SK-N-SH (cell line): ENCODE data around the gene ZSCAN22. TPM values are rescaled to one million over a fixed set of nuclear protein-coding genes. Genes with fewer than 3 reads are reported as not detected.

Source experiments
- CTCF ChIA-PET: fragments of 300-600, 350-600 bp; formaldehyde crosslinking; extraction: SDS; loops from one replicate; lab custom pipeline; 2021; lab: Yijun Ruan, JAX
- POLR2A ChIA-PET: fragments of 350-600 bp; sonication (Branson Sonifier 250); formaldehyde crosslinking; extraction: SDS; loops from one replicate; lab custom pipeline; 2020; ENCODE audit warnings: antibody characterized with exemption, inconsistent platforms; lab: Yijun Ruan, JAX
- DNase-seq: peaks from one replicate; pipeline ENCODE4 v3.0.0; 2012
- H2AFZ ChIP-seq: fragments of 200-600 bp; sonication (generic); 2 replicates; pipeline ENCODE4 v1.8.1; 2016; ENCODE audit warnings: antibody characterized with exemption, mild to moderate bottlenecking, low read depth
- H3F3A ChIP-seq: fragments of 200-600 bp; sonication (generic); replicated peaks from 2 replicates; pipeline ENCODE3; 2016; ENCODE audit warnings: antibody characterized with exemption, mild to moderate bottlenecking; ENCODE audit not compliant: insufficient read depth
- H3K27ac ChIP-seq, 2 experiments: fragments of 200-500 bp in 1 of 2; fragments of 200-600 bp in 1 of 2; sonication (Bioruptor generic) in 1 of 2; sonication (generic), shearing (Covaris generic) in 1 of 2; 2 replicates each; pipeline versions ENCODE4 v1.5.1 to v1.6.1; 2014 to 2016; ENCODE audit warnings: low read depth in 2 of 2, inconsistent platforms in 1 of 2, low read length in 1 of 2, mild to moderate bottlenecking in 1 of 2, mixed read lengths in 1 of 2
- H3K27me3 ChIP-seq: fragments of 200-600 bp; sonication (generic), shearing (Covaris generic); 2 replicates; pipeline ENCODE4 v1.6.1; 2016; ENCODE audit warnings: mixed run types; ENCODE audit not compliant: insufficient read depth
- H3K36me3 ChIP-seq, 2 experiments: fragments of 200-500 bp in 1 of 2; fragments of 200-600 bp in 1 of 2; sonication (Bioruptor generic) in 1 of 2; sonication (generic) in 1 of 2; replicated peaks in 1 of 2; 2 replicates each; pipeline versions ENCODE3 to v1.5.1; 2014 to 2016; ENCODE audit warnings: low read length in 1 of 2, mild to moderate bottlenecking in 1 of 2; ENCODE audit not compliant: insufficient read depth in 2 of 2, control insufficient read depth in 1 of 2
- H3K4me1 ChIP-seq, 2 experiments: fragments of 200-500 bp in 1 of 2; fragments of 200-600 bp in 1 of 2; sonication (Bioruptor generic) in 1 of 2; sonication (generic), shearing (Covaris generic) in 1 of 2; 2 replicates each; pipeline versions ENCODE4 v1.5.1 to v1.6.1; 2014 to 2016; ENCODE audit warnings: low read depth in 1 of 2, low read length in 1 of 2, mixed run types in 1 of 2; ENCODE audit not compliant: insufficient read depth in 2 of 2, control insufficient read depth in 1 of 2
- H3K4me2 ChIP-seq: fragments of 200-600 bp; sonication (generic), shearing (Covaris generic); 2 replicates; pipeline ENCODE4 v1.6.1; 2017; ENCODE audit warnings: mixed run types
- H3K4me3 ChIP-seq, 2 experiments: fragments of 200-500 bp in 1 of 2; fragments of 200-600 bp in 1 of 2; sonication (Bioruptor generic) in 1 of 2; sonication (generic), shearing (Covaris generic) in 1 of 2; 2 replicates each; pipeline versions ENCODE4 v1.5.1 to v1.8.1; 2014 to 2016; ENCODE audit warnings: low read depth in 2 of 2, inconsistent platforms in 1 of 2, low read length in 1 of 2, mild to moderate bottlenecking in 1 of 2, mixed read lengths in 1 of 2, moderate library complexity in 1 of 2
- H3K79me2 ChIP-seq: fragments of 200-600 bp; sonication (generic); 2 replicates; pipeline ENCODE4 v1.8.1; 2017; ENCODE audit warnings: mild to moderate bottlenecking; ENCODE audit not compliant: insufficient read depth
- H3K9ac ChIP-seq: fragments of 200-600 bp; sonication (generic); 2 replicates; pipeline ENCODE4 v1.6.1; 2017; ENCODE audit warnings: mixed run types
- H3K9me2 ChIP-seq: fragments of 200-600 bp; sonication (generic); 2 replicates; pipeline ENCODE4 v1.6.1; 2017; ENCODE audit warnings: mixed run types
- H3K9me3 ChIP-seq: fragments of 200-600 bp; sonication (generic); 2 replicates; pipeline ENCODE4 v1.6.1; 2017; ENCODE audit warnings: mixed run types, mild to moderate bottlenecking, moderate library complexity
- H4K20me1 ChIP-seq: fragments of 200-600 bp; sonication (generic); 2 replicates; pipeline ENCODE4 v1.6.1; 2017; ENCODE audit warnings: mild to moderate bottlenecking, mixed run types; ENCODE audit not compliant: insufficient read depth
- ELF1 ChIP-seq: IDR thresholded peaks from 2 replicates; pipeline ENCODE4 v1.4.0; 2012
- EZH2phosphoT487 ChIP-seq: fragments of 200-600 bp; sonication (generic); IDR thresholded peaks from 2 replicates; pipeline ENCODE4 v1.6.1; 2017; ENCODE audit warnings: low read depth, mixed run types, mild to moderate bottlenecking, antibody characterized with exemption, moderate library complexity, borderline replicate concordance
- FOXM1 ChIP-seq: IDR thresholded peaks from 2 replicates; pipeline ENCODE4 v1.4.0; 2012; ENCODE audit warnings: low read depth, mild to moderate bottlenecking
- NFIC ChIP-seq: IDR thresholded peaks from 2 replicates; pipeline ENCODE4 v1.4.0; 2012; ENCODE audit warnings: borderline replicate concordance
- NRF1 ChIP-seq: IDR thresholded peaks from 2 replicates; pipeline ENCODE4 v1.6.1; 2012; ENCODE audit warnings: low read depth, mild to moderate bottlenecking, low read length
- RAD21 ChIP-seq: IDR thresholded peaks from 2 replicates; pipeline ENCODE4 v1.6.1; 2012; ENCODE audit warnings: mild to moderate bottlenecking, low read length
- RCOR1 ChIP-seq: fragments of 150-350 bp; IDR thresholded peaks from 2 replicates; pipeline ENCODE4 v1.6.1; 2017; ENCODE audit warnings: antibody characterized with exemption, low read length
- RFX5 ChIP-seq: IDR thresholded peaks from 2 replicates; pipeline ENCODE4 v1.6.1; 2012; ENCODE audit warnings: mild to moderate bottlenecking, improper control_type of control experiment, low read length
- RXRA ChIP-seq: IDR thresholded peaks from 2 replicates; pipeline ENCODE4 v1.4.0; 2012; ENCODE audit warnings: low read depth, mild to moderate bottlenecking, borderline replicate concordance
- SMC3 ChIP-seq: IDR thresholded peaks from 2 replicates; pipeline ENCODE4 v1.6.1; 2012; ENCODE audit warnings: low read depth, low read length, improper control_type of control experiment
- TAF1 ChIP-seq: IDR thresholded peaks from 2 replicates; pipeline ENCODE4 v1.6.1; 2012; ENCODE audit warnings: low read depth, mild to moderate bottlenecking, low read length, moderate library complexity, borderline replicate concordance
- TEAD4 ChIP-seq: IDR thresholded peaks from 2 replicates; pipeline ENCODE4 v1.4.0; 2012; ENCODE audit warnings: mild to moderate bottlenecking, borderline replicate concordance; ENCODE audit not compliant: insufficient read depth
- USF2 ChIP-seq: fragments of 150-350 bp; IDR thresholded peaks from 2 replicates; pipeline ENCODE4 v1.6.1; 2017; ENCODE audit warnings: antibody characterized with exemption, low read length, low read depth, borderline replicate concordance
- YY1 ChIP-seq: IDR thresholded peaks from 2 replicates; pipeline ENCODE4 v1.4.0; 2012; ENCODE audit warnings: low read depth, mild to moderate bottlenecking
- WGBS: methylation state at CpG from one replicate; pipeline ENCODE4 v1.1.6; 2017; ENCODE audit warnings: low lambda C conversion rate; 5-methylcytosine and 5-hydroxymethylcytosine counted together
- polyA plus RNA-seq, 3 experiments: library from polyadenylated mRNA; depleted of rRNA; stranded (reverse); fragments of >200 nt; gene quantifications; 2 replicates each; pipeline ENCODE4 v1.2.3, GENCODE V29; 2012
- TF ChIP-seq, protein P1 (sequence below): IDR thresholded peaks from 2 replicates; pipeline ENCODE4 v1.4.0; 2012; ENCODE audit warnings: low read depth, borderline replicate concordance

ZSCAN22 gene
- polyA plus RNA-seq, 1 of the 3 experiments (the other 2 are of a cell fraction): 2.3 TPM

DNA sequence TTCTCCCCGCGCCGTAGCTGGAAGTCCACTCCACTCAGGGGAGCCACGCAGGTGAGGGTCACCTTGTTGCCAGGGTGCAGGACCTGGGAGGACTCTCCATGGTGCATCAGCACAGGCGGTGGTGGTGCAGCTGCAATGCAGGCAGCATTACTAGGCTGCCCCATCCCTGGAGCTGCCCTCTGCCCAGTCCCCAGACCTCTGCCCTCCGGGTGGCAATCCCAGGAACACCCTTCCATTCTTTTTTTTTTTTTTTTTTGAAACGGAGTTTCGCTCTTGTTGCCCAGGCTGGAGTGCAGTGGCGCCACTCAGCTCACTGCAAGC lies 24.7 kb downstream of the ZSCAN22 start:
- DNase-seq: no peak
- Histone ChIP-seq H2AFZ (no peak overlapping the region), H3K27ac (no peak overlapping the region), H3K4me2 (no peak overlapping the region), H3K27me3 (no peaks in the 10 kb centered on the region), H3K36me3 (peaks cover 2 to 4% of the 10 kb centered on the region in 2 experiments), H3K4me3 (no peak overlapping the region), H4K20me1 (no peaks in the 10 kb centered on the region), H3K9ac (no peak overlapping the region), H3K4me1 (peaks cover 0 to under 1% of the 10 kb centered on the region in 2 experiments; a peak in 2 of 4 replicates), H3F3A (no peaks in the 10 kb centered on the region), H3K79me2 (peaks cover 38% of the 10 kb centered on the region), H3K9me3 (no peaks in the 10 kb centered on the region), H3K9me2 (no peaks in the 10 kb centered on the region)
- ChIA-PET POLR2A (interaction anchor here (3.6 kb wide), 1 partner anchor 11 kb away, joined by 18 read pairs; the partner anchor contains the start of gene ZNF497), CTCF (interaction anchor here (1.3 kb wide), 1 partner anchor 23 kb away, joined by 4 read pairs; no protein-coding TSS in a partner anchor)
- TF ChIP-seq RAD21 (no peak), NRF1 (no peak)
- WGBS: 95% methylated on average over 5 of the region's 9 CpGs

DNA sequence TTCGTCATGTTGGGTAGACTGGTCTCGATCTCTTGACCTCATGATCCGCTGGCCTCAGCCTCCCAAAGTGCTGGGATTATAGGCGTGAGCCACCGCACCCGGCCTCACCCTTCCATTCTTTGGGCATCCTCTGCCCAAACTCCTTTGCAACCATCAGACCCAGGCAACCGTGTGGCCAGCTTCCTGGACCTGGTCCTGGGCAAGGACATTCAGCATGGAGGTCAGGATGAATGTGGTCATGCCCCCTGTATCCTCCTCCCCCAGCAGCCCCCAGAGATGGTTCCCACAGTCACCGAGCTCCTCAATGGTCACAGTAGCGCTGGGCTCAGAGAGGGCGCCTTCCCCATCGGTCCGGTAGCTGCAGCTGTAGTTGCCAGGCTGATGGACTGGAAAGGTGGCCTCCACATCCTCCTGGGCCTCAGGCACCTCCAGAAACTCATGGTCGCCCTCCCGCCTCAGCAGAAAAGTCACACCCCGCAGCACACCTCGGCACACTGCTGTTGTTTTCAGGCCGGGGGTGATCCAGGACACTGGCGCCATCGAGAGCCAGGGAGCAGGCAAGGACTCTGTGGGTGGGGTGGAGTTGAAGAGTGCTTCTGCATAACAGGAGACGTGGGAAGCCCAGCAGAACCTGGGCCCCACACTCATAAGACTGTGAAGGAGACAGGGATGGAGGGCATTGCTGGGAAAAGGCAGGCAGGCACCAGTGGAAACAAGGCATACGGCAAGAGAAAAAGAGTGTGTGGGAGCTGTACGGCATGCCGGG lies 25.4 kb downstream of the ZSCAN22 start:
- CTCF ChIA-PET: interaction anchor here (1.3 kb wide), 1 partner anchor 24 kb away, joined by 4 read pairs; no protein-coding TSS in a partner anchor
- POLR2A ChIA-PET: interaction anchor here (0.6 to 3.6 kb wide), 2 partner anchors 10 to 74 kb away, joined by 4 to 18 read pairs; partner anchors contain the start of gene ZNF497
- H3K9me2 ChIP-seq: no peaks in the 10 kb centered on the region
- no peak overlapping the region for H3K9ac ChIP-seq
- no peaks in the 10 kb centered on the region for H3K9me3 ChIP-seq
- no peaks in the 10 kb centered on the region for H3K27me3 ChIP-seq
- no peak overlapping the region for H3K27ac ChIP-seq
- no peaks in the 10 kb centered on the region for H3F3A ChIP-seq
- H2AFZ ChIP-seq: no peak overlapping the region
- no peak overlapping the region for H3K4me3 ChIP-seq
- TF ChIP-seq RAD21: no peak
- no peak for TF ChIP-seq USF2
- no peak for TF ChIP-seq RXRA
- DNase-seq: no peak
- H3K4me2 ChIP-seq: no peak overlapping the region
- H3K79me2 ChIP-seq: peaks cover 31% of the 10 kb centered on the region
- H3K4me1 ChIP-seq: no peaks in the 10 kb centered on the region; a peak in 1 of 4 replicates
- no peaks in the 10 kb centered on the region for H4K20me1 ChIP-seq
- 84% methylated on average over 18 of the region's 23 CpGs for WGBS
- peaks cover 2 to 4% of the 10 kb centered on the region in 2 experiments for H3K36me3 ChIP-seq

- peaks cover 26% of the 10 kb centered on the region for H3K79me2 ChIP-seq
- no peaks in the 10 kb centered on the region for H3K9me2 ChIP-seq
- no peak within 1 kb of the TSS for H3K4me2 ChIP-seq
- no peaks in the 10 kb centered on the region for H4K20me1 ChIP-seq
- no peak for DNase-seq
- POLR2A ChIA-PET: interaction anchor here (0.6 to 3.6 kb wide), 3 partner anchors 9 to 73 kb away, joined by 3 to 18 read pairs (median 4); partner anchors contain the start of gene ZNF497
- no peaks in the 10 kb centered on the region for H3K9me3 ChIP-seq
- H3K36me3 ChIP-seq: peaks cover 2 to 4% of the 10 kb centered on the region in 2 experiments
- CTCF ChIA-PET: interaction anchor here (1.0 kb wide), 1 partner anchor 10 kb away, joined by 3 read pairs; the partner anchor contains the start of gene ZNF497
- H3K4me3 ChIP-seq: no peak within 1 kb of the TSS
- H2AFZ ChIP-seq: no peak within 1 kb of the TSS
- no peak within 1 kb of the TSS for H3K9ac ChIP-seq
- no peak within 1 kb of the TSS for H3K27ac ChIP-seq
- no peaks in the 10 kb centered on the region for H3F3A ChIP-seq
- H3K27me3 ChIP-seq: no peaks in the 10 kb centered on the region
- 88% methylated on average over 16 of the region's 26 CpGs for WGBS
- H3K4me1 ChIP-seq: no peaks in the 10 kb centered on the region; a peak in 1 of 4 replicates
- TF ChIP-seq TAF1: no peak
- no peak for TF ChIP-seq EZH2phosphoT487
- TF ChIP-seq ELF1: no peak
- no peak for TF ChIP-seq USF2
- no peak for TF ChIP-seq RAD21
- no peak for TF ChIP-seq RFX5
- TF ChIP-seq RCOR1: no peak
- TF ChIP-seq SMC3: no peak
- TF ChIP-seq TEAD4: no peak
- no peak for TF ChIP-seq FOXM1
- no peak for TF ChIP-seq YY1
- TF ChIP-seq, protein P1, sequence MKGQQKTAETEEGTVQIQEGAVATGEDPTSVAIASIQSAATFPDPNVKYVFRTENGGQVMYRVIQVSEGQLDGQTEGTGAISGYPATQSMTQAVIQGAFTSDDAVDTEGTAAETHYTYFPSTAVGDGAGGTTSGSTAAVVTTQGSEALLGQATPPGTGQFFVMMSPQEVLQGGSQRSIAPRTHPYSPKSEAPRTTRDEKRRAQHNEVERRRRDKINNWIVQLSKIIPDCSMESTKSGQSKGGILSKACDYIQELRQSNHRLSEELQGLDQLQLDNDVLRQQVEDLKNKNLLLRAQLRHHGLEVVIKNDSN: no peak
- TF ChIP-seq NFIC: no peak
Observed at GRCh38 chr19:58352760-58353671, 26.2 kb downstream of the ZSCAN22 start, which contains the start of gene A1BG. Gene A1BG (minus strand): TSS chr19:58353492. CDS start chr19:58353437, 55 bp downstream.
